SU-DHL-6 (cell line): Measurements from ENCODE around the gene RAMAC.

Source experiments
- CTCF ChIP-seq: fragments of 200-600 bp; sonication (generic); IDR thresholded peaks from one replicate; pipeline ENCODE4 v1.5.1; 2017; ENCODE audit warnings: antibody characterized with exemption, mild to moderate bottlenecking, low read length, moderate library complexity; ENCODE audit not compliant: insufficient read depth, poor library complexity, severe bottlenecking
- EZH2phosphoT487 ChIP-seq: fragments of 200-600 bp; sonication (generic), shearing (Covaris generic); conservative IDR thresholded peaks from 2 replicates; pipeline ENCODE4 v1.6.1; 2018; ENCODE audit warnings: mild to moderate bottlenecking, antibody characterized with exemption, low read length, moderate library complexity, mixed read lengths

DNA sequence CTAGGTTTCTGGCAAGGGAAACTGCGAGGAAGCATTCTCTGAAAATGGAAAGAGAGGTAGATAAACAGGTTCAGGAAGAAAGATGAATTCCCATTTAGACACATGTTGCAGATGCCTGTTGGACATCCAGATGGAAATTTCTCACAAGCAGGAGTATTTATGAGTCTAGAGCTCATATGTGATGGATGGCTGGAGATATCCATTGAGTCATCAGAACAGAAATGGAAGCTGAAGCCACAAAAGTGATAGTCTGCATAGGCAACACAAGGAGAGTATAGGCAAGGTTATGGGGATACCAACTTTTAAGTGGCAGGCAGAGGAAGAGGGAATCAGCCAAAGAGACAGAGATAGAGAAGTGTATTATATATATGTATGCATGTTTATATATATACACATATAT lies 6.3 kb upstream of the RAMAC start:
- TF ChIP-seq CTCF = no peak
- no peak for TF ChIP-seq EZH2phosphoT487
